ENCODE measurements around the gene KRTAP5-1. TPM values are rescaled to one million over a fixed set of nuclear protein-coding genes. Genes with fewer than 3 reads are reported as not detected.
"Not testable (repeated sequence)": the region's sequence is repeated elsewhere in the genome, so short reads cannot be mapped to it uniquely, and the experiment has no call there.

The KRTAP5-1 gene
- total and polyA plus RNA-seq, 10 of the 15 experiments (the other 5 are each of a cell fraction or from before 2014, with no cell fraction given): not detected

DNA sequence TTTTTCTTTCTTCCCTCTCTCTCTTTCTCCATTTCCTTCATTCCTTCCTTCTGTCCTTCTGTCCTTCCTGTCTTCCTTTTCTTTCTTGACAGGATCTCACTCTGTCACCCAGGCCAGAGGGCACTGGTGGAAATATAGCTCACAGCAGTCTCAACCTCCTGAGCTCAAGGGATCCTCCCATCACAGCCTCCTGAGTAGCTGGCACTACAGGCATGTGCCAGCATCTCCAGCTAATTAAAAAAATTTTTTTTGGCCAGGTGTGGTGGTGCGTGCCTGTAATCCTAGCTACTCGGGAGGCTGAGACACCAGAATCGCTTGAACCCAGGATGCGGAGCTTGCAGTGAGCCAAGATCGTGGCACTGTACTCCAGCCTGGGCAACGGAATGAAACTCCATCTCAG is 8.3 kb downstream of the KRTAP5-1 start:
- TF ChIP-seq, protein P1, sequence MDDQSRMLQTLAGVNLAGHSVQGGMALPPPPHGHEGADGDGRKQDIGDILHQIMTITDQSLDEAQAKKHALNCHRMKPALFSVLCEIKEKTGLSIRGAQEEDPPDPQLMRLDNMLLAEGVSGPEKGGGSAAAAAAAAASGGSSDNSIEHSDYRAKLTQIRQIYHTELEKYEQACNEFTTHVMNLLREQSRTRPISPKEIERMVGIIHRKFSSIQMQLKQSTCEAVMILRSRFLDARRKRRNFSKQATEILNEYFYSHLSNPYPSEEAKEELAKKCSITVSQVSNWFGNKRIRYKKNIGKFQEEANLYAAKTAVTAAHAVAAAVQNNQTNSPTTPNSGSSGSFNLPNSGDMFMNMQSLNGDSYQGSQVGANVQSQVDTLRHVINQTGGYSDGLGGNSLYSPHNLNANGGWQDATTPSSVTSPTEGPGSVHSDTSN (IDR thresholded peaks at IDR 0.05; ENCODE audit: insufficient replicate concordance, low read depth, low read length): no peak
- TF ChIP-seq CTCF (IDR thresholded peaks at IDR 0.05 in 2 of 3, conservative IDR thresholded peaks at IDR 0.05 in 1 of 3; ENCODE audit: control insufficient read depth in 2 of 3, extremely low read depth in 1 of 3, insufficient read depth in 1 of 3, low read depth in 3 of 3, low read length in 3 of 3): no peak
- TF ChIP-seq ZBED1 (IDR thresholded peaks at IDR 0.05; ENCODE audit: borderline replicate concordance): no peak
- no peak for TF ChIP-seq KDM1A (IDR thresholded peaks at IDR 0.05; ENCODE audit: borderline replicate concordance)
- no peak for TF ChIP-seq SMARCA5 (IDR thresholded peaks at IDR 0.05)
- no peak for TF ChIP-seq JUNB (IDR thresholded peaks at IDR 0.05)
- TF ChIP-seq ESRRA (IDR thresholded peaks at IDR 0.05; ENCODE audit: low read length): no peak
- no peak for TF ChIP-seq E4F1 (IDR thresholded peaks at IDR 0.05; ENCODE audit: borderline replicate concordance, partially characterized antibody)
- no peak for TF ChIP-seq MYC (IDR thresholded peaks at IDR 0.05; ENCODE audit: insufficient read depth, insufficient read length, insufficient replicate concordance, low read length, severe bottlenecking)
- no peak for TF ChIP-seq HCFC1 (IDR thresholded peaks at IDR 0.05; ENCODE audit: low read length)
- Histone ChIP-seq H3K4me2 (ENCODE audit: control insufficient read depth, insufficient read depth) (no peak overlapping the region), H2AFZ (ENCODE audit: control insufficient read depth, low read depth, low read length) (no peak overlapping the region), H4K20me1 (ENCODE audit: control insufficient read depth, insufficient read depth) (no peaks in the 10 kb centered on the region), H3K4me3 (no peak overlapping the region), H3K4me1 (ENCODE audit: control insufficient read depth, insufficient read depth, low read length) (no peaks in the 10 kb centered on the region), H3K36me3 (ENCODE audit: control insufficient read depth in 2 of 2, insufficient read depth in 2 of 2, low read length in 1 of 2) (no peaks in the 10 kb centered on the region), H3K27ac (ENCODE audit: control insufficient read depth, insufficient read depth) (no peak overlapping the region), H3K9me3 (replicated peaks; ENCODE audit: control insufficient read depth, insufficient read depth, low read length) (peaks cover 4% of the 10 kb centered on the region; the same call in 1 of the 3 replicates), H3K27me3 (replicated peaks in 1 of 2; ENCODE audit: control insufficient read depth in 2 of 2, insufficient read depth in 2 of 2, low read length in 1 of 2) (peaks cover 0 to 8% of the 10 kb centered on the region in 2 experiments; a peak in 2 of 4 replicates), H3K79me2 (ENCODE audit: control insufficient read depth, insufficient read depth, low read length) (no peaks in the 10 kb centered on the region), H3K9ac (ENCODE audit: control insufficient read depth, insufficient read depth, low read length) (no peak overlapping the region)
- RAD21 ChIA-PET (ENCODE audit: unreplicated experiment): no interaction called here
- DNase-seq (ENCODE audit: low read depth, low spot score) (no peak), FAIRE-seq (no peak), ATAC-seq (no peak)
- in situ Hi-C loops (cut with MboI) (no loop called here), intact Hi-C loops (cut with micrococcal nuclease; ENCODE audit: unreplicated experiment) (loop anchor here (10.0 kb wide), 2 partner anchors 272 to 462 kb away; partner anchors contain the start of gene TOLLIP)
- SMC1A ChIA-PET (ENCODE audit: uncharacterized antibody, unreplicated experiment): interaction anchor here (1.1 kb wide), 1 partner anchor 56 kb away, joined by 3 read pairs; no protein-coding TSS in a partner anchor
- BruUV-seq (replicated peaks): no TSS peak
- POLR2A ChIA-PET: no interaction called here
- WGBS (ENCODE audit: insufficient coverage, insufficient replicate concordance, low lambda C conversion rate, missing lambda C conversion rate): 43% methylated on average over 6 of the region's 6 CpGs
- CTCF ChIA-PET: interaction anchor here (0.8 to 1.0 kb wide), 2 partner anchors 9 to 374 kb away, joined by 3 read pairs; no protein-coding TSS in a partner anchor

DNA sequence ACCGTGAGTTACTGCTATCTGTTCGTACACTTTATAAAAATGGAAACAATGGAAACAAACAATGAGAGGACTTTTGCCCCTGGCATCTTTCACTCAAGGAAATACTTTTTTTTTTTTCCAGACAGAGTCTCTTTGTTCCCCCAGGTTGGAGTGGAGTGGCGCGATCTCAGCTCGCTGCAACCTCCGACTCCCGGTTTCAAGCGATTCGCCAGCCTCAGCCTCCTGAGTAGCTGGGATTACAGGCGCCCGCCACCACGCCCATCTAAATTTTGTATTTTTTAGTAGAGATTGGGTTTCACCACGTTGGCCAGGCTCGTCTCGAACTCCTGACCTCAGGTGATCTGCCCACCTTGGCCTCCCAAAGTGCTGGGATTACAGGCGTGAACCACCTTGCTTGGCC is 9.3 kb downstream of the KRTAP5-1 start:
- SMC1A ChIA-PET (ENCODE audit: uncharacterized antibody, unreplicated experiment); H3K4me2 ChIP-seq (ENCODE audit: control insufficient read depth, insufficient read depth); H4K20me1 ChIP-seq (ENCODE audit: control insufficient read depth, insufficient read depth); ATAC-seq; H2AFZ ChIP-seq (ENCODE audit: control insufficient read depth, low read depth, low read length); BruUV-seq (replicated peaks); in situ Hi-C loops (cut with MboI); H3K9ac ChIP-seq (ENCODE audit: control insufficient read depth, insufficient read depth, low read length); H3K27me3 ChIP-seq (replicated peaks in 1 of 2; ENCODE audit: control insufficient read depth in 2 of 2, insufficient read depth in 2 of 2, low read length in 1 of 2); H3K4me1 ChIP-seq (ENCODE audit: control insufficient read depth, insufficient read depth, low read length); H3K27ac ChIP-seq (ENCODE audit: control insufficient read depth, insufficient read depth); H3K9me3 ChIP-seq (replicated peaks; ENCODE audit: control insufficient read depth, insufficient read depth, low read length); H3K4me3 ChIP-seq; H3K79me2 ChIP-seq (ENCODE audit: control insufficient read depth, insufficient read depth, low read length); H3K36me3 ChIP-seq (ENCODE audit: control insufficient read depth in 2 of 2, insufficient read depth in 2 of 2, low read length in 1 of 2); FAIRE-seq; POLR2A ChIA-PET; DNase-seq (ENCODE audit: low read depth, low spot score): not testable (repeated sequence)
- ChIA-PET CTCF (interaction anchor here (1.4 to 2.4 kb wide), 7 partner anchors 11 to 373 kb away, joined by 3 to 12 read pairs (median 7); no protein-coding TSS in a partner anchor), RAD21 (ENCODE audit: unreplicated experiment) (interaction anchor here (1.9 kb wide), 1 partner anchor 27 kb away, joined by 6 read pairs; no protein-coding TSS in a partner anchor)
- intact Hi-C loops (cut with micrococcal nuclease; ENCODE audit: unreplicated experiment): loop anchor here (2.0 to 10.0 kb wide), 4 partner anchors 123 to 461 kb away; partner anchors contain the start of gene TOLLIP
- WGBS (ENCODE audit: insufficient coverage, insufficient replicate concordance, low lambda C conversion rate, missing lambda C conversion rate): 59% methylated on average over 16 of the region's 16 CpGs
